Mucosa of stomach (tissue), 1 donor: ENCODE data around the gene ADAMTS13.
A peak's percentile ranks its signal among the peaks of the same experiment; 100 is the strongest.

Experiments used
- H3K27me3 ChIP-seq: one replicate; pipeline ENCODE4 v1.7.0; 2013; ENCODE audit warnings: mild to moderate bottlenecking, low read length; ENCODE audit not compliant: control insufficient read depth, insufficient read depth
- H3K36me3 ChIP-seq: one replicate; pipeline ENCODE4 v1.7.0; 2013; ENCODE audit warnings: low read length; ENCODE audit not compliant: control insufficient read depth, insufficient read depth
- H3K4me1 ChIP-seq: one replicate; pipeline ENCODE4 v1.7.0; 2013; ENCODE audit warnings: mild to moderate bottlenecking, low read length; ENCODE audit not compliant: control insufficient read depth, insufficient read depth
- H3K4me3 ChIP-seq: one replicate; pipeline ENCODE4 v1.7.0; 2013; ENCODE audit warnings: low read length
- H3K9ac ChIP-seq: one replicate; pipeline ENCODE4 v1.7.0; 2013; ENCODE audit warnings: mild to moderate bottlenecking, low read length, moderate library complexity
- H3K9me3 ChIP-seq: one replicate; pipeline ENCODE4 v1.7.0; 2013; ENCODE audit warnings: mild to moderate bottlenecking, low read length, moderate library complexity; ENCODE audit not compliant: control insufficient read depth
- donor health status: Pancreatic carcinoma.

Gene ADAMTS13

GRCh38 chr9:133471551-133472276, 49.5 kb downstream of the ADAMTS13 start:
- H3K9me3 ChIP-seq, result no peaks in the 10 kb centered on the region
- no peaks in the 10 kb centered on the region for H3K27me3 ChIP-seq
- H3K9ac ChIP-seq, result no peak overlapping the region
- H3K4me1 ChIP-seq, result peaks cover 41% of the 10 kb centered on the region
- peaks cover 10% of the 10 kb centered on the region for H3K36me3 ChIP-seq
- no peak overlapping the region for H3K4me3 ChIP-seq

DNA sequence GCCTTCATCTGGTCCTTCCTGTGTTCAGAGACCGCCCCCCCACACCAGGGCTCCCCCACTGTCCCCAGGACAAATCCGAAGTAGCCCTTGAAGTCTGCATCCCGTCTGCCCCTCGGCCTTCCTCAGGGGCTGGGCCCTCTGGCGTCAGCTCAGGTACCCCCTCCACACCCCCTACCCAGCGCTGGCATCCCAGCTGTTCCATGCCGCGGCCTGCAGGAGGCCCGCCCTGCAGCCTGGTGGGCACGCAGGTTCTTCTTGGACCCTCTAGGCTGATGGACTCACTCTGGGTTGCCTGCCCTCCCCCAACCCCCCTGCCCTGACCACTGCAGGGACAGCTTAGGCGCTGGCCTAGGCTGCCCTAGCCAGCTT, 50.1 kb downstream of the ADAMTS13 start:
- Histone ChIP-seq H3K36me3 (peaks cover 10% of the 10 kb centered on the region), H3K4me3 (no peak overlapping the region), H3K9ac (no peak overlapping the region), H3K9me3 (no peaks in the 10 kb centered on the region), H3K27me3 (no peaks in the 10 kb centered on the region), H3K4me1 (peaks cover 41% of the 10 kb centered on the region)

DNA sequence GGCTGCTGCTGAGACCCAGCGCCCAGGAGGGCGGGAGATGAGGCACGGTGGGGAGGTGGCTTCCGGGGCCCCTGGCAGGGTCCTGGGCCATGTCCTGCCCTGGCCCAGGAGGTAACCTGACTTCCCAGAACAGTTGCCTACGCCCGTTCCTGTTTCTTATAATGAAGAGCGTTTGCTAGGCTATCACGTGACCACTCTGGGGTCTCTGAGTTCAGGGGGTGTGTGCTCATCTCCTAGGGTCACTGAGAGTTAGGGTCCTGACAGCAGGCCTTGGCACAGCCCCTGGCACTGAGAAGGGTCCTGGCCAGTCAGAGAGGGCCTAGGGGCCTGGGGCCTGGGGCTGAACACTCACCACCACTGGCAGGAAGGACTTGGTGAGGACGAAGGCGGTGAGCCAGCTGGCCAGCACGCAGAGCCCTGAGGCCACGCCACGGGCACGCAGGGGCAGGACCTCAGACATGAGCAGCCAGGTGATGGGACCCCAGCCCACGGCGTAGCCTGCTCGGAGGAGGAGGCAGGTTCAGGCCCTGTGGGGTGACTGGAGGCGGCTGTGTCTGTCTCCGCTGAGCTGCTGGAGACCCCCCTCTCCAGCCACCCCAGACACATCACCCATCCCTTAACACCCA, 50.7 kb downstream of the ADAMTS13 start:
- no peaks in the 10 kb centered on the region for H3K9me3 ChIP-seq
- peaks cover 7% of the 10 kb centered on the region for H3K36me3 ChIP-seq
- no peak overlapping the region for H3K9ac ChIP-seq
- H3K27me3 ChIP-seq, result no peaks in the 10 kb centered on the region
- peaks cover 41% of the 10 kb centered on the region for H3K4me1 ChIP-seq
- no peak overlapping the region for H3K4me3 ChIP-seq

- Histone ChIP-seq H3K36me3 (peaks cover 3% of the 10 kb centered on the region), H3K9me3 (no peaks in the 10 kb centered on the region), H3K4me3 (no peak overlapping the region), H3K4me1 (peaks cover 49% of the 10 kb centered on the region), H3K27me3 (no peaks in the 10 kb centered on the region), H3K9ac (no peak overlapping the region)
These were observed 51.6 kb downstream of the ADAMTS13 start for GRCh38 chr9:133473743-133474142.

- H3K36me3 ChIP-seq, result no peaks in the 10 kb centered on the region
- peaks cover 49% of the 10 kb centered on the region for H3K4me1 ChIP-seq
- H3K4me3 ChIP-seq, result no peak overlapping the region
These were observed 52.0 kb downstream of the ADAMTS13 start for GRCh38 chr9:133474215-133474614.

GRCh38 chr9:133474853-133475252, 52.7 kb downstream of the ADAMTS13 start:
- Histone ChIP-seq H3K9me3 (no peaks in the 10 kb centered on the region), H3K27me3 (peaks cover 2% of the 10 kb centered on the region), H3K9ac (no peak overlapping the region), H3K36me3 (no peaks in the 10 kb centered on the region), H3K4me1 (peaks cover 48% of the 10 kb centered on the region), H3K4me3 (no peak overlapping the region)

More at GRCh38 chr9:133474215-133474614, 52.0 kb downstream of the ADAMTS13 start:
- Histone ChIP-seq H3K9ac (no peak overlapping the region), H3K27me3 (peaks cover under 1% of the 10 kb centered on the region), H3K9me3 (no peaks in the 10 kb centered on the region)

- H3K9me3 ChIP-seq, result no peaks in the 10 kb centered on the region
- no peak overlapping the region for H3K9ac ChIP-seq
- peaks cover 2% of the 10 kb centered on the region for H3K27me3 ChIP-seq
- peaks cover 42% of the 10 kb centered on the region for H3K4me1 ChIP-seq
- no peaks in the 10 kb centered on the region for H3K36me3 ChIP-seq
- H3K4me3 ChIP-seq, result no peak overlapping the region
These were observed 53.3 kb downstream of the ADAMTS13 start for GRCh38 chr9:133475292-133476012.

GRCh38 chr9:133476036-133476931, 54.1 kb downstream of the ADAMTS13 start:
- Histone ChIP-seq H3K9me3 (no peaks in the 10 kb centered on the region), H3K27me3 (peaks cover 2% of the 10 kb centered on the region), H3K4me1 (peaks cover 34% of the 10 kb centered on the region), H3K4me3 (no peak overlapping the region), H3K9ac (no peak overlapping the region), H3K36me3 (no peaks in the 10 kb centered on the region)

- peaks cover 28% of the 10 kb centered on the region for H3K4me1 ChIP-seq
- no peak overlapping the region for H3K9ac ChIP-seq
- peaks cover 2% of the 10 kb centered on the region for H3K27me3 ChIP-seq
- no peaks in the 10 kb centered on the region for H3K9me3 ChIP-seq
- H3K4me3 ChIP-seq, result no peak overlapping the region
- H3K36me3 ChIP-seq, result no peaks in the 10 kb centered on the region
These were observed 54.8 kb downstream of the ADAMTS13 start for GRCh38 chr9:133476941-133477340.

- no peaks in the 10 kb centered on the region for H3K36me3 ChIP-seq
- H3K27me3 ChIP-seq, result peaks cover 2% of the 10 kb centered on the region
- no peak overlapping the region for H3K4me3 ChIP-seq
- H3K9ac ChIP-seq, result no peak overlapping the region
- H3K9me3 ChIP-seq, result no peaks in the 10 kb centered on the region
- peaks cover 23% of the 10 kb centered on the region for H3K4me1 ChIP-seq
These were observed 55.3 kb downstream of the ADAMTS13 start for GRCh38 chr9:133477461-133477860.

DNA sequence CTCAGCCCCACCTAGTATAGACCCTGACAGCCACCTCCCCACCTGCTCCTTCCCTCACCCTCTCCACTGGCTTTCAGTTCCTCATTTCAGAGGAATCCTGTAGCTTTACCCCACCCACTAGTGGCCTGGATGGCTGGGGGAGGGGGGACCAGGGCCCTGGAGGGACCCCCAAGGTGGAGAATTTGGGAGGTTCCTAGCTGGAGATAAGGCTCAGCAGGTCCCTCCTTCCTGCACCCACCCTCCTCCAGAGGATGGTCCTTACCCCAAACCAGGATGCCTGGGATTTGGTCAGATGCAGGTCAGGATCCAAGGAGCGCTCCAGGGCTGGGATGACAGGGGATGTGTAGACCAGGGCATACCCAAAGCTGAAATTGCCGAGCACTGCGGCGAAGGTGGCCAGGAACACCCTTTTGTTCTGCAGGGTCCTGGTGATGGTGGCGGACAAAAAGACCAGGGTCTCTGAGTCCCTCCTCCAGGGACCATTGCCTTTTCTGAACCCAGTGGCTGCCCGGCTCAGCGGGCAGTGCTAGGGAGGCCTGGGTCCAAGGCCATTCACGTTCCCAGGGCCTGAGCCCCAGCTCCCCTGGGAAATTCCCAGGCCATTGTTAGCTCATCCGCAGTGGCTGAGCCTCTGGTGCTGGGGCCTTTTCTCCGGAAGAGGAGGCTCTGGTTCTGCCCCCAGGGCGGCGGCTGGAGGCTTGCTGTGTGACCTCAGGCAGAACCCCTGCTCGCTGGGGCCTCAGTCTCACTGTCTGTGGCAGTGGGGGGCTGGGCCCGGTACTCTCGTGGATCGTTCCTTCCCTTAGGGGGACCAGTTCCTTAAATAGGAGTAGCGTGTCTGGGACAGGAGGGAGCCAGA, 56.1 kb downstream of the ADAMTS13 start:
- Histone ChIP-seq H3K4me3 (peak overlapping the region; percentile 31), H3K27me3 (peaks cover 2% of the 10 kb centered on the region), H3K9ac (peak overlapping the region; percentile 43), H3K9me3 (no peaks in the 10 kb centered on the region), H3K4me1 (peaks cover 17% of the 10 kb centered on the region), H3K36me3 (no peaks in the 10 kb centered on the region)
